Measurements from ENCODE around the gene STX17. TPM values are rescaled to one million over a fixed set of nuclear protein-coding genes. Genes with fewer than 3 reads are reported as not detected.

Gene STX17
- total RNA-seq, 2 donors from 2014 or later: 34.0 to 87.9 TPM

DNA sequence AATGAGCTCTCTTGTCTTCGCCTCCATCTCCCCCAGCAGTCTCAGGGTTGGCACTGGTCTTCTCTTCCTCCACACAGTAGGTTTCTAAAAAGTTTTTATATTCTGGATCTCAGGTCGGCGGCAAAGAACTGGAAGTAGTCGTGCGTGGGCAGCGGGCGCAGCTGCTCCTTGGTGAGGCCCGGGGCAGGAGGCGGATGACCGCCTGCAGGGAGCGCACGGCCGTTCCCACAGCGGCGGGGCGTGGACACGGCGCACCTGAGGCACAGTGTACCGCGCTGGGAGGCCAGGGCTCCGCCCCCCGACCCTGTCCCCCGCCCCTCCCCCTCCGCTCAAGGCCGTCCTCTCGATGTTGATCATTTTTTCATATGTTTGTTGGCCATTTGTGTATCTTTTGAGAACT is 92.4 kb downstream of the STX17 start:
- intact Hi-C loops (cut with DNase I): no loop called here
- Histone ChIP-seq H3K27me3 (replicated peaks; ENCODE audit: insufficient read depth) (no peaks in the 10 kb centered on the region), H3K36me3 (no peaks in the 10 kb centered on the region), H3K27ac (no peak overlapping the region), H3K9me3 (no peaks in the 10 kb centered on the region), H3K4me1 (replicated peaks) (no peaks in the 10 kb centered on the region), H3K4me3 (no peak overlapping the region)
- 94% methylated on average over 26 of the region's 26 CpGs for whole genome bisulfite sequencing
- DNase-seq (ENCODE audit: low spot score): no peak
- TF ChIP-seq, protein P1, sequence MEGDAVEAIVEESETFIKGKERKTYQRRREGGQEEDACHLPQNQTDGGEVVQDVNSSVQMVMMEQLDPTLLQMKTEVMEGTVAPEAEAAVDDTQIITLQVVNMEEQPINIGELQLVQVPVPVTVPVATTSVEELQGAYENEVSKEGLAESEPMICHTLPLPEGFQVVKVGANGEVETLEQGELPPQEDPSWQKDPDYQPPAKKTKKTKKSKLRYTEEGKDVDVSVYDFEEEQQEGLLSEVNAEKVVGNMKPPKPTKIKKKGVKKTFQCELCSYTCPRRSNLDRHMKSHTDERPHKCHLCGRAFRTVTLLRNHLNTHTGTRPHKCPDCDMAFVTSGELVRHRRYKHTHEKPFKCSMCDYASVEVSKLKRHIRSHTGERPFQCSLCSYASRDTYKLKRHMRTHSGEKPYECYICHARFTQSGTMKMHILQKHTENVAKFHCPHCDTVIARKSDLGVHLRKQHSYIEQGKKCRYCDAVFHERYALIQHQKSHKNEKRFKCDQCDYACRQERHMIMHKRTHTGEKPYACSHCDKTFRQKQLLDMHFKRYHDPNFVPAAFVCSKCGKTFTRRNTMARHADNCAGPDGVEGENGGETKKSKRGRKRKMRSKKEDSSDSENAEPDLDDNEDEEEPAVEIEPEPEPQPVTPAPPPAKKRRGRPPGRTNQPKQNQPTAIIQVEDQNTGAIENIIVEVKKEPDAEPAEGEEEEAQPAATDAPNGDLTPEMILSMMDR (IDR thresholded peaks at IDR 0.05): no peak
- TF ChIP-seq POLR2AphosphoS5 (IDR thresholded peaks at IDR 0.05) (no peak), POLR2A (IDR thresholded peaks at IDR 0.05) (no peak)

DNA sequence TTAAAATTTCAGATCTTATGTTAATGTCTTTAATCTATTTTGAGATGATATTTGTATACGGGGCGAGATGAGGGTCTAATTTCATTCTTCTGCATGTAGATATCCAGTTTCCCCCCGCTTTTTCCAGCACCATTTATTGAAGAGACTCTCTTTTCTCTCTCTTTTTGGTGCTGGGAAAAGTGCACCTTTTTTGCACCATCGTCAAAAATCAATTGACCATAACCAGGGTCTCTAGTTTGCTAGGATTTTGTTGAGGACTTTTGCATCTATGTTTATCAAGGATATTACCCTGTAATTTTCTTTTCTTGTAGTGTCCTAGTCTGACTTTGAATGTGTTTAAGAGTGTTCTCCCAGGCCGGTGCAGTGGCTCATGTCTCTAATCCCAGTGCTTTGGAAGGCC is 93.3 kb downstream of the STX17 start:
- WGBS: 95% methylated on average over 5 of the region's 5 CpGs
- Histone ChIP-seq H3K4me1 (replicated peaks) (no peaks in the 10 kb centered on the region), H3K27me3 (replicated peaks; ENCODE audit: insufficient read depth) (no peaks in the 10 kb centered on the region), H3K4me3 (no peak overlapping the region), H3K9me3 (no peaks in the 10 kb centered on the region), H3K27ac (no peak overlapping the region), H3K36me3 (no peaks in the 10 kb centered on the region)
- TF ChIP-seq POLR2A (IDR thresholded peaks at IDR 0.05) (no peak), POLR2AphosphoS5 (IDR thresholded peaks at IDR 0.05) (no peak)
- TF ChIP-seq, protein P1 (IDR thresholded peaks at IDR 0.05): no peak
- no peak for DNase-seq (ENCODE audit: low spot score)
- intact Hi-C loops (cut with DNase I): no loop called here

DNA sequence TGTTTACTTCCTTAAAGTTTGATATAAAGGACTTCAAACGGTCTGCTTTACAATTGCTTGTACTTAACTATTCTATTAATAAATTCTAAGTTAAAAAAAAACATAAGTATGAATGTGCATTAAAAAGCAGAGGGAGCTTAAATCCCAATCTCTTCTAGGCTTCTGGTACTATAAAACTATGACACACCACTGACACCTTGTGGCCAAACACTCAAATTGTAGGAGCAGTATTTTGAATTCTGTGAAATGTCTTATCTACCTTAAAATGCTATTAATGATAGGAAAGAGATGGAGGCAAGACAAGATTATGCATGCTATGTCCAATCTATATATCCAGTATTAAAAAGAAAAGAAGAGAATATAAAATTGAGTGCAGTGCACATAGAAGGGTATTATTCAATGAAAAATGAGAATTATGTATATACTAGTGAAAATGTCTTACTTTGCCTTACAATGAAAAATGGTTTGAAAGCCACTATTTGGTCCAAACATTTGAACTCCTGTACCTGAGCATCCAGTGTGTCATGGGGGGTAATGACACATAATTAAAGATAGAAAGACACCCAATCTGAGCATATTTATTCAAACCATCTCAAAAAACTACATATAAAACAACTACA is 104.7 kb downstream of the STX17 start:
- H3K9me3 ChIP-seq: no peaks in the 10 kb centered on the region
- no peaks in the 10 kb centered on the region for H3K36me3 ChIP-seq
- H3K4me1 ChIP-seq (replicated peaks): no peaks in the 10 kb centered on the region
- intact Hi-C loops (cut with DNase I): no loop called here
- H3K27me3 ChIP-seq (replicated peaks; ENCODE audit: insufficient read depth): no peaks in the 10 kb centered on the region
- H3K27ac ChIP-seq: no peak overlapping the region
- no peak for DNase-seq (ENCODE audit: low spot score)
- no peak overlapping the region for H3K4me3 ChIP-seq
- WGBS: 67% methylated on average over 1 of the region's 1 CpG
- no peak for TF ChIP-seq POLR2A (IDR thresholded peaks at IDR 0.05)
- TF ChIP-seq POLR2AphosphoS5 (IDR thresholded peaks at IDR 0.05): no peak
- TF ChIP-seq, protein P1 (IDR thresholded peaks at IDR 0.05): peak; percentile 21 to 65 (median 54)

DNA sequence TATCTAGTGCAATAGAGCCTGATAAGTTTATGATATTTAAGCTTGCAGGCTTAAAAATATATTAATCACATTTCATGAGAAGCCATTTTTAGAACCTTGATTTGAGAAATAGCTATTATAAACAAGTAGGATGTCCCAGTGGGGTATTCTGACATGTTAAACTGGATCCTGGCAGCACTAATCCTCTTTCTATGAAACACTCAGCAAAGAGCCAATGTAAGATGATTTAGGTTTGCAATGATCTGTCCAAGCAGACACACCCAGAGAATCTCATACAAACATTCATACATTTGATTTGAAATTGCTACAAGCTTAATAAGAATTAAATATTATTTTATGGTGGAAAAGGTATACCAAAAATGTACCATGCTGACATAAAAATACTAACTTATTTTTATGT is 105.8 kb downstream of the STX17 start:
- Histone ChIP-seq H3K4me1 (replicated peaks) (no peaks in the 10 kb centered on the region), H3K27me3 (replicated peaks; ENCODE audit: insufficient read depth) (no peaks in the 10 kb centered on the region), H3K9me3 (no peaks in the 10 kb centered on the region), H3K4me3 (no peak overlapping the region), H3K27ac (no peak overlapping the region), H3K36me3 (no peaks in the 10 kb centered on the region)
- DNase-seq (ENCODE audit: low spot score): no peak
- intact Hi-C loops (cut with DNase I): no loop called here
- TF ChIP-seq POLR2A (IDR thresholded peaks at IDR 0.05): no peak
- no peak for TF ChIP-seq POLR2AphosphoS5 (IDR thresholded peaks at IDR 0.05)
- TF ChIP-seq, protein P1 (IDR thresholded peaks at IDR 0.05): no peak

DNA sequence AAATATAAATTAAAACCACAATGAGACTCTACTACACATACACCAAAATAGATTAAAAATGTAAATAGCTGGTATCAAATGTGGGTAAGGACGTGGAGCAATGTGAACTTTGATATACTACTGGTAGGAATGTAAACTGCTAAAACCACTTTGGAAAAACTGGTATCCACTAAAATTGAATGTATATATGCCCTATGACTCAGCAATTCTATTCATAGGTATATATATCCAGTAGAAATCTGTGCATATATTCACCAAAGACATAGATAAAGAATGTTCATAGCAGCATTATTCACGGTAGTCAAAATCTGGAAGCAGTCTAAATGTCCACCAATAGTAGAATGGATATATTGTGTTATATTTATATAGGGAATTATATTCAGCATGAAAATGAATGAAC is 107.1 kb downstream of the STX17 start:
- H3K9me3 ChIP-seq: no peaks in the 10 kb centered on the region
- H3K4me1 ChIP-seq (replicated peaks): no peaks in the 10 kb centered on the region
- no peak for DNase-seq (ENCODE audit: low spot score)
- intact Hi-C loops (cut with DNase I): no loop called here
- TF ChIP-seq POLR2A (IDR thresholded peaks at IDR 0.05) (no peak), POLR2AphosphoS5 (IDR thresholded peaks at IDR 0.05) (no peak)
- TF ChIP-seq, protein P1 (IDR thresholded peaks at IDR 0.05): no peak
- H3K36me3 ChIP-seq: no peaks in the 10 kb centered on the region
- H3K27me3 ChIP-seq (replicated peaks; ENCODE audit: insufficient read depth): no peaks in the 10 kb centered on the region
- H3K27ac ChIP-seq: no peak overlapping the region
- 97% methylated on average over 2 of the region's 2 CpGs for WGBS
- no peak overlapping the region for H3K4me3 ChIP-seq

All from prostate gland (tissue), 2 donors.